HG03378 (cell line): Measurements from ENCODE around the gene SP8.
A peak's percentile ranks its signal among the peaks of the same experiment; 100 is the strongest.

Experiments used
- ATAC-seq: cut with Tn5 transposase; IDR thresholded peaks from one replicate; pipeline ENCODE4 v1.9.1; 2021; ENCODE audit warnings: mild to moderate bottlenecking, moderate library complexity; ENCODE audit not compliant: unreplicated experiment

SP8 gene

GRCh38 chr7:20795361-20795760, 8.7 kb upstream of the SP8 start:
- no peak for ATAC-seq

- no peak for ATAC-seq
Measured at GRCh38 chr7:20794676-20795075, 8.0 kb upstream of the SP8 start.

GRCh38 chr7:20793694-20794394, 7.2 kb upstream of the SP8 start:
- no peak for ATAC-seq

- ATAC-seq: no peak
Measured at GRCh38 chr7:20793248-20793647, 6.6 kb upstream of the SP8 start.

- no peak for ATAC-seq
Measured at GRCh38 chr7:20791538-20792434, 5.1 kb upstream of the SP8 start.

GRCh38 chr7:20790375-20790774, 3.7 kb upstream of the SP8 start:
- no peak for ATAC-seq

- ATAC-seq: no peak
Measured at GRCh38 chr7:20788420-20788990, 1.8 kb upstream of the SP8 start.

- no peak for ATAC-seq
Measured at GRCh38 chr7:20787660-20788419, 1.2 kb upstream of the SP8 start.

GRCh38 chr7:20786421-20786778, 286 bp downstream of the SP8 start:
- ATAC-seq: no peak

GRCh38 chr7:20786049-20786412, 655 bp downstream of the SP8 start:
- ATAC-seq: no peak

GRCh38 chr7:20785157-20786048, 1.3 kb downstream of the SP8 start:
- ATAC-seq: no peak

GRCh38 chr7:20784388-20785156, 2.1 kb downstream of the SP8 start:
- no peak for ATAC-seq

- no peak for ATAC-seq
Measured at GRCh38 chr7:20783700-20784387, 2.8 kb downstream of the SP8 start.

- ATAC-seq: no peak
Measured at GRCh38 chr7:20783125-20783699, 3.5 kb downstream of the SP8 start.

- no peak for ATAC-seq
Measured at GRCh38 chr7:20779041-20779440, 7.6 kb downstream of the SP8 start.

- peak; percentile 50 for ATAC-seq
Measured at GRCh38 chr7:20778063-20778721, 8.5 kb downstream of the SP8 start.

- ATAC-seq: peak; percentile 28
Measured at GRCh38 chr7:20777377-20778062, 9.2 kb downstream of the SP8 start.
